GM12892 (cell line): ENCODE measurements around the gene SOX6.

ENCODE experiments used
- DNase-seq: peaks from one replicate; pipeline ENCODE4 v3.0.0; 2011; ENCODE audit not compliant: insufficient read length
- FAIRE-seq: peaks from 2 replicates; lab custom pipeline; 2011; peaks lifted over from hg19 to GRCh38; lab: Jason Lieb, UNC
- POLR2A ChIP-seq: IDR thresholded peaks from 2 replicates; pipeline ENCODE4 v1.6.1; 2011; ENCODE audit warnings: low read depth, low read length, control low read depth
- POLR2AphosphoS5 ChIP-seq: IDR thresholded peaks from 2 replicates; pipeline ENCODE4 v1.6.1; 2011; ENCODE audit warnings: low read depth, low read length, control low read depth
- TAF1 ChIP-seq: IDR thresholded peaks from 2 replicates; pipeline ENCODE4 v1.6.1; 2011; ENCODE audit warnings: low read depth, mild to moderate bottlenecking, control low read depth, low read length, borderline replicate concordance

The SOX6 gene

GRCh38 chr11:15981292-15981691 lies 375.1 kb downstream of the SOX6 start:
- no peak for DNase-seq
- no peak for FAIRE-seq
- no peak for TF ChIP-seq POLR2A
- TF ChIP-seq TAF1: no peak
- no peak for TF ChIP-seq POLR2AphosphoS5

- FAIRE-seq (no peak), DNase-seq (no peak)
- TF ChIP-seq TAF1 (no peak), POLR2AphosphoS5 (no peak), POLR2A (no peak)
These were observed 379.2 kb downstream of the SOX6 start for GRCh38 chr11:15977116-15977515.

- DNase-seq: no peak
- no peak for FAIRE-seq
These were observed 379.8 kb downstream of the SOX6 start for GRCh38 chr11:15976433-15977045.

GRCh38 chr11:15975742-15976141 lies 380.6 kb downstream of the SOX6 start:
- DNase-seq: no peak
- TF ChIP-seq TAF1 (no peak), POLR2AphosphoS5 (no peak), POLR2A (no peak)
- FAIRE-seq: no peak

More at GRCh38 chr11:15976433-15977045, 379.8 kb downstream of the SOX6 start:
- TF ChIP-seq TAF1 (no peak), POLR2A (no peak), POLR2AphosphoS5 (no peak)

- DNase-seq (no peak), FAIRE-seq (no peak)
- TF ChIP-seq POLR2AphosphoS5 (no peak), TAF1 (no peak), POLR2A (no peak)
These were observed 383.5 kb downstream of the SOX6 start for GRCh38 chr11:15972838-15973237.

- TF ChIP-seq POLR2AphosphoS5 (no peak), TAF1 (no peak), POLR2A (no peak)
- no peak for FAIRE-seq
These were observed 385.2 kb downstream of the SOX6 start for GRCh38 chr11:15971215-15971546.

GRCh38 chr11:15970506-15971214 lies 385.7 kb downstream of the SOX6 start:
- TF ChIP-seq POLR2A (no peak), POLR2AphosphoS5 (no peak), TAF1 (no peak)
- FAIRE-seq: no peak
- no peak for DNase-seq

More at GRCh38 chr11:15971215-15971546, 385.2 kb downstream of the SOX6 start:
- DNase-seq: no peak

GRCh38 chr11:15969701-15970329 lies 386.5 kb downstream of the SOX6 start:
- TF ChIP-seq TAF1: no peak
- TF ChIP-seq POLR2A: no peak
- no peak for TF ChIP-seq POLR2AphosphoS5
- no peak for FAIRE-seq
- no peak for DNase-seq

- TF ChIP-seq TAF1 (no peak), POLR2AphosphoS5 (no peak), POLR2A (no peak)
- DNase-seq (no peak), FAIRE-seq (peak; percentile 24)
These were observed 387.1 kb downstream of the SOX6 start for GRCh38 chr11:15969281-15969680.

- TF ChIP-seq POLR2AphosphoS5: no peak
- TF ChIP-seq POLR2A: no peak
- no peak for TF ChIP-seq TAF1
- DNase-seq (no peak), FAIRE-seq (no peak)
These were observed 387.8 kb downstream of the SOX6 start for GRCh38 chr11:15968461-15969130.

- FAIRE-seq (no peak), DNase-seq (no peak)
- TF ChIP-seq POLR2A (no peak), TAF1 (no peak), POLR2AphosphoS5 (no peak)
These were observed 388.4 kb downstream of the SOX6 start for GRCh38 chr11:15967966-15968365.
